ENCODE data around the gene R3HDM4.

R3HDM4 gene

DNA sequence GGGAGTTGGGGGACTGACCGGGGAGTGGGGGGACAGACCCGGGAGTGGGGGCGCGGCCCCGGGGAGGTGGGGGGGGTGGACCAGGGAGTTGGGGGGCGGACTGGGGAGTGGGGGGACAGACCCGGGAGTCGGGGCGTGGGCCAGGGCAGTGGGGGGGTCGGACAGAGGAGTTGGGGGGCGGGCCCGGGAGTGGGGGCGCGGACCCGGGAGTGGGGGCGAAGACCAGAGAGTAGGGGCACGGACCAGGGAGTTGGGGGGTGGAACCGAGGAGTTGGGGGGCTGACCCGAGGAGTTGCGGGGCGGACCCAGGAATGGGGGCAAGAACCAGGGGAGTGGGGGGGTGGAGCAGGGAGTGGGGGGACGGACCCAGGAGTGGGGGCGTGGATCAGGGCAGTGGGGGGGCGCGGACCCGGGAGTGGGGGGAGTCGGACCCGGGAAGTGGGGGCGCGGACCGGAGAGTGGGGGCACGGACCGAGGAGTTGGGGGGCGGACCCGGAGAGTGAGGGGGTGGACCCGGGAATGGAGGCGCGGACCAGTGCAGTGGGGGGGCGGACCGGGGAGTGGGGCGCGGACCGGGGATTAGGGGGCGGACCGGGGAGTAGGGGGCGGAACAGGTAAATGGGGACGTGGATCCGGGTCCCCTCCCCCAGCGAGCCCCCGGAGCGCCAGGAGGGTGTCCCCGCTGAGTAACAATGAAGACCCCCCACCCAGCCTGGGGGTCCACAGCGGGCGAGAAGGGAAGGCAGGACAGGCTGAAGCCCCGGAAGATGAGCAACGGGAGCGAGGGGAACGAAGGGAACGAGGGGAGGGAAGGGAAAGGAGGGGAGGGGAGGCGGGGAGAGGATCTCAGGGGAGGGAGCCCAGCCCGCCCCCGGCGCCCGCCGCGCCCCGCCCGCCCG is 589 bp downstream of the R3HDM4 start:
- no peak for TF ChIP-seq CTCF (IDR thresholded peaks at IDR 0.05; ENCODE audit: extremely low read depth, missing control alignments)
- DNase-seq (ENCODE audit: low spot score): peak; percentile 76

GRCh38 chr19:911197-912033 is 1.6 kb downstream of the R3HDM4 start:
- no peak for TF ChIP-seq CTCF (IDR thresholded peaks at IDR 0.05; ENCODE audit: extremely low read depth, missing control alignments)
- DNase-seq (ENCODE audit: low spot score): no peak

- no peak for TF ChIP-seq CTCF (IDR thresholded peaks at IDR 0.05; ENCODE audit: extremely low read depth, missing control alignments)
Observed at GRCh38 chr19:907183-907853, 5.7 kb downstream of the R3HDM4 start.

DNA sequence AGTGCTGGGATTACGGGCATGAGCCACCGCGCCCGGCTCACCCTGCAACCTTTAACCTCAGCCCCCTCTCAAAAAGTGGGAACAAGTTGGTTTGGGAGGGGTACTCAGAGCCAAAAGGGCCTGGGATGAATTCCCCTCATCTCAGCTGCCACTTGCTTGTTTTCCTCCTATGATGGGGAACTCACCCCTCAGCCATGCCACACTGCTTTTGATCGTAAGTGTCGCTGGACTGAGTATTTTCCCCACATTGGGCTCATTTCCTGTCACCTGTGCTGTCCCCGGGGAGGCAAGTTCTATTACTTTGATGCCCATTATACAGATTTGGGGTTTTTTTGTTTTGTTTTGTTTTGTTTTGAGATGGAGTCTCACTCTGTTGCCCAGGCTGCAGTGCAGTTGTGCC is 6.5 kb downstream of the R3HDM4 start:
- no peak for DNase-seq (ENCODE audit: low spot score)
- no peak for TF ChIP-seq CTCF (IDR thresholded peaks at IDR 0.05; ENCODE audit: extremely low read depth, missing control alignments)

More at GRCh38 chr19:907183-907853, 5.7 kb downstream of the R3HDM4 start:
- DNase-seq (ENCODE audit: low spot score): peak; percentile 79

- DNase-seq (ENCODE audit: low spot score): no peak
- TF ChIP-seq CTCF (IDR thresholded peaks at IDR 0.05; ENCODE audit: extremely low read depth, missing control alignments): no peak
Observed at GRCh38 chr19:904545-904944, 8.5 kb downstream of the R3HDM4 start.

- no peak for DNase-seq (ENCODE audit: low spot score)
- TF ChIP-seq CTCF (IDR thresholded peaks at IDR 0.05; ENCODE audit: extremely low read depth, missing control alignments): no peak
Observed at GRCh38 chr19:903266-903797, 9.7 kb downstream of the R3HDM4 start.

All from GM20000 (cell line).